HCT116 (cell line): ENCODE measurements around the gene MSMP. TPM values are rescaled to one million over a fixed set of nuclear protein-coding genes. Genes with fewer than 3 reads are reported as not detected.

Experiments used
- ATAC-seq: fragments of 200-7000 bp; cut with Tn5 transposase; 2 replicates; pipeline ENCODE4 v1.9.1; 2020; ENCODE audit warnings: mild to moderate bottlenecking, moderate library complexity
- BruUV-seq: library from RNA; stranded (reverse); fragments of 400-500 nt; replicated peaks from 2 replicates; lab custom pipeline; 2021; lab: Mats Ljungman, UMichigan
- CTCF ChIA-PET: fragments of 300-600 bp; sonication (Branson Sonifier 250); formaldehyde crosslinking; loops from one replicate; lab custom pipeline; 2021; ENCODE audit warnings: antibody characterized with exemption; lab: Charles Lee
- POLR2A ChIA-PET: fragments of 300-600, 350-600 bp; sonication (Branson Sonifier 250); formaldehyde crosslinking; loops from one replicate; lab custom pipeline; 2021; ENCODE audit warnings: antibody characterized with exemption; lab: Charles Lee
- RAD21 ChIA-PET, 2 experiments: fragments of 300-600 bp; sonication (Branson Sonifier 250); formaldehyde crosslinking; loops; one replicate each; lab custom pipeline; 2023; ENCODE audit warnings: low total read pairs in 2 of 2; ENCODE audit not compliant: uncharacterized antibody in 2 of 2, unreplicated experiment in 2 of 2, low non-redundant PET in 1 of 2; lab: Charles Lee
- DNase-seq: peaks from one replicate; pipeline ENCODE4 v3.0.0-alpha.2; 2010; ENCODE audit warnings: low read depth, low spot score
- H2AFZ ChIP-seq: fragments of 200-600 bp; shearing (Covaris generic), sonication (generic); 2 replicates; pipeline ENCODE4 v1.6.1; 2017; ENCODE audit warnings: low read depth, mixed run types, mixed read lengths, antibody characterized with exemption, low read length; ENCODE audit not compliant: poor library complexity, severe bottlenecking
- H3K27ac ChIP-seq: 2 replicates; pipeline ENCODE4 v1.5.1; 2012; ENCODE audit warnings: low read depth, low read length
- H3K27me3 ChIP-seq: fragments of 200-600 bp; sonication (generic); 2 replicates; pipeline ENCODE4 v1.6.1; 2016; ENCODE audit warnings: mixed run types, low read length, mixed read lengths; ENCODE audit not compliant: insufficient read depth
- H3K36me3 ChIP-seq, 2 experiments: fragments of 200-500 bp in 1 of 2; fragments of 200-600 bp in 1 of 2; sonication (Bioruptor generic) in 1 of 2; sonication (generic) in 1 of 2; 2 replicates each; pipeline versions ENCODE4 v1.5.1 to v1.6.1; 2014 to 2016; ENCODE audit warnings: low read length in 2 of 2, inconsistent platforms in 1 of 2, mixed read lengths in 1 of 2, mixed run types in 1 of 2; ENCODE audit not compliant: insufficient read depth in 2 of 2, control insufficient read depth in 1 of 2
- H3K4me1 ChIP-seq, 2 experiments: fragments of 200-600 bp in 1 of 2; sonication (generic) in 1 of 2; 2 replicates each; pipeline versions ENCODE4 v1.5.1 to v1.6.1; 2012 to 2017; ENCODE audit warnings: low read length in 2 of 2, inconsistent platforms in 1 of 2, mild to moderate bottlenecking in 1 of 2, mixed read lengths in 1 of 2, mixed run types in 1 of 2, moderate library complexity in 1 of 2; ENCODE audit not compliant: insufficient read depth in 2 of 2, control insufficient read depth in 1 of 2
- H3K4me2 ChIP-seq: fragments of 200-600 bp; sonication (generic); 2 replicates; pipeline ENCODE4 v1.6.1; 2017; ENCODE audit warnings: mixed run types, low read length, mixed read lengths
- H3K4me3 ChIP-seq, 2 experiments: fragments of 200-600 bp in 1 of 2; sonication (generic) in 1 of 2; replicated peaks in 1 of 2; 2 replicates each; pipeline ENCODE4 v1.5.1; 2011 to 2016; ENCODE audit warnings: low read length in 2 of 2, control low read depth in 1 of 2, low read depth in 1 of 2, mild to moderate bottlenecking in 1 of 2, mixed read lengths in 1 of 2, mixed run types in 1 of 2
- H3K79me2 ChIP-seq: fragments of 200-600 bp; sonication (generic); 2 replicates; pipeline ENCODE4 v1.6.1; 2017; ENCODE audit warnings: mild to moderate bottlenecking, mixed run types, low read length, moderate library complexity, mixed read lengths; ENCODE audit not compliant: insufficient read depth
- H3K9ac ChIP-seq: fragments of 200-600 bp; sonication (generic); 2 replicates; pipeline ENCODE4 v1.6.1; 2016; ENCODE audit warnings: low read length, mixed read lengths
- H3K9me2 ChIP-seq: fragments of 200-600 bp; sonication (generic), shearing (Covaris generic); 2 replicates; pipeline ENCODE4 v1.6.1; 2017; ENCODE audit warnings: mixed run types, mild to moderate bottlenecking, moderate library complexity; ENCODE audit not compliant: insufficient read depth
- H3K9me3 ChIP-seq, 2 experiments: fragments of 200-500 bp in 1 of 2; fragments of 200-600 bp in 1 of 2; sonication (Bioruptor generic) in 1 of 2; sonication (generic) in 1 of 2; 2 replicates each; pipeline ENCODE4 v1.6.1; 2014 to 2017; ENCODE audit warnings: low read length in 2 of 2, mixed read lengths in 2 of 2, inconsistent platforms in 1 of 2, low read depth in 1 of 2, mild to moderate bottlenecking in 1 of 2, mixed run types in 1 of 2, moderate library complexity in 1 of 2; ENCODE audit not compliant: control insufficient read depth in 1 of 2, insufficient read depth in 1 of 2
- H4K20me1 ChIP-seq: fragments of 200-600 bp; sonication (generic), shearing (Covaris generic); 2 replicates; pipeline ENCODE4 v1.6.1; 2017; ENCODE audit warnings: mixed run types, mild to moderate bottlenecking, moderate library complexity; ENCODE audit not compliant: insufficient read depth
- CBX3 ChIP-seq: IDR thresholded peaks from 2 replicates; pipeline ENCODE4 v1.6.1; 2012; ENCODE audit warnings: low read depth
- CEBPB ChIP-seq: IDR thresholded peaks from 2 replicates; pipeline ENCODE4 v1.6.1; 2012; ENCODE audit warnings: low read depth
- CTCF ChIP-seq, 3 experiments: fragments of 200-600 bp in 1 of 3; sonication (generic) in 1 of 3; IDR thresholded peaks in 2 of 3; conservative IDR thresholded peaks in 1 of 3; 2 replicates each; pipeline ENCODE4 v1.5.1; 2012 to 2017; ENCODE audit warnings: low read depth in 2 of 3, low read length in 2 of 3, antibody characterized with exemption in 1 of 3, borderline replicate concordance in 1 of 3, control low read depth in 1 of 3, mild to moderate bottlenecking in 1 of 3, mixed read lengths in 1 of 3, mixed run types in 1 of 3, moderate library complexity in 1 of 3; ENCODE audit not compliant: insufficient read depth in 1 of 3
- EGR1 ChIP-seq: IDR thresholded peaks from 2 replicates; pipeline ENCODE4 v1.6.1; 2012; ENCODE audit warnings: low read depth
- ELF1 ChIP-seq: IDR thresholded peaks from 2 replicates; pipeline ENCODE4 v1.6.1; 2012; ENCODE audit warnings: low read depth, borderline replicate concordance
- EZH2 ChIP-seq: fragments of 200-600 bp; sonication (generic); IDR thresholded peaks from 2 replicates; pipeline ENCODE4 v1.6.1; 2017; ENCODE audit warnings: antibody characterized with exemption, mixed run types
- EZH2phosphoT487 ChIP-seq: fragments of 200-600 bp; IDR thresholded peaks from 2 replicates; pipeline ENCODE4 v1.6.1; 2018; ENCODE audit warnings: antibody characterized with exemption, borderline replicate concordance
- MAX ChIP-seq: IDR thresholded peaks from 2 replicates; pipeline ENCODE4 v1.6.1; 2012
- POLR2A ChIP-seq: IDR thresholded peaks from 2 replicates; pipeline ENCODE4 v1.7.0; 2011; ENCODE audit warnings: borderline replicate concordance; ENCODE audit not compliant: insufficient read depth, insufficient read length; ENCODE audit errors: extremely low read depth
- POLR2AphosphoS5 ChIP-seq: IDR thresholded peaks from 2 replicates; pipeline ENCODE4 v1.6.1; 2011; ENCODE audit warnings: mild to moderate bottlenecking, low read depth, low read length, moderate library complexity
- REST ChIP-seq: IDR thresholded peaks from 2 replicates; pipeline ENCODE4 v1.6.1; 2012; ENCODE audit warnings: low read depth
- SRF ChIP-seq: IDR thresholded peaks from 2 replicates; pipeline ENCODE4 v1.6.1; 2012; ENCODE audit warnings: low read depth
- TCF7L2 ChIP-seq: IDR thresholded peaks from 2 replicates; pipeline ENCODE4 v1.7.0; 2011; ENCODE audit warnings: borderline replicate concordance, inconsistent platforms; ENCODE audit not compliant: insufficient read depth, insufficient read length; ENCODE audit errors: extremely low read depth
- YY1 ChIP-seq: IDR thresholded peaks from 2 replicates; pipeline ENCODE4 v1.6.1; 2011; ENCODE audit warnings: low read length, low read depth, moderate library complexity, mild to moderate bottlenecking; ENCODE audit not compliant: insufficient replicate concordance; ENCODE audit errors: extremely low read depth
- ZFX ChIP-seq: fragments of 450-650 bp; IDR thresholded peaks from 2 replicates; pipeline ENCODE4 v1.6.1; 2017
- intact Hi-C: fragments of 100-400 bp; cut with micrococcal nuclease; formaldehyde crosslinking; loops from 2 replicates; pipeline ENCODE4 v1.10.0; 2022
- total RNA-seq: library from RNA; stranded (reverse); gene quantifications from one replicate; pipeline ENCODE4 v1.2.1, GENCODE V29; 2021; ENCODE audit not compliant: unreplicated experiment

The MSMP gene
- total RNA-seq, 1 experiment from 2014 or later, result 1.2 TPM

GRCh38 chr9:35705836-35706430, 48.1 kb downstream of the MSMP start:
- ChIA-PET CTCF (interaction anchor here (1.8 kb wide), 1 partner anchor 9 kb away, joined by 7 read pairs; no protein-coding TSS in a partner anchor), RAD21 (no interaction called here), POLR2A (no interaction called here)
- Histone ChIP-seq H4K20me1 (no peaks in the 10 kb centered on the region), H3K4me3 (no peak overlapping the region), H3K27me3 (no peaks in the 10 kb centered on the region), H3K9me3 (no peaks in the 10 kb centered on the region), H3K36me3 (peaks cover 58 to 72% of the 10 kb centered on the region in 2 experiments), H3K9ac (no peak overlapping the region), H3K4me1 (no peaks in the 10 kb centered on the region), H3K27ac (no peak overlapping the region), H3K9me2 (no peaks in the 10 kb centered on the region), H2AFZ (no peak overlapping the region), H3K4me2 (no peak overlapping the region), H3K79me2 (no peaks in the 10 kb centered on the region)
- DNase-seq (no peak), ATAC-seq (no peak)
- no TSS peak for BruUV-seq
- TF ChIP-seq EZH2 (no peak), SRF (no peak), REST (no peak), POLR2A (no peak), ELF1 (no peak), MAX (no peak), POLR2AphosphoS5 (no peak), ZFX (no peak), TCF7L2 (no peak), EGR1 (no peak), CBX3 (no peak), EZH2phosphoT487 (no peak), YY1 (no peak), CEBPB (no peak), CTCF (IDR thresholded peaks at IDR 0.05 in 2 of 3, conservative IDR thresholded peaks at IDR 0.05 in 1 of 3; ENCODE audit: borderline replicate concordance in 1 of 3, insufficient read depth in 1 of 3, low read depth in 2 of 3, low read length in 2 of 3) (no peak)
- intact Hi-C loops, result no loop called here
